Measurements from ENCODE around the gene LETM1. TPM values are rescaled to one million over a fixed set of nuclear protein-coding genes. Genes with fewer than 3 reads are reported as not detected.

The LETM1 gene
- total RNA-seq, 5 donors from 2014 or later (not counting 1 experiment from before 2014, with no cell fraction given) = 35.4 to 60.3 (median 53.5) TPM

GRCh38 chr4:1787411-1788077, 68.4 kb downstream of the LETM1 start:
- Histone ChIP-seq H3K27ac (ENCODE audit: low read length) (no peak overlapping the region), H3K27me3 (replicated peaks in 1 of 2; ENCODE audit: control insufficient read depth in 2 of 2, extremely low read depth in 1 of 2, insufficient read depth in 2 of 2, low read length in 1 of 2) (peaks cover 0 to 26% of the 10 kb centered on the region in 2 experiments), H3K4me1 (ENCODE audit: control insufficient read depth in 1 of 2, extremely low read depth in 1 of 2, insufficient read depth in 2 of 2, low read length in 2 of 2) (no peaks in the 10 kb centered on the region), H3K4me3 (ENCODE audit: control insufficient read depth in 1 of 2, extremely low read depth in 1 of 2, low read length in 1 of 2) (no peak overlapping the region), H3K9me3 (no peaks in the 10 kb centered on the region), H3K36me3 (ENCODE audit: control insufficient read depth in 2 of 2, extremely low read depth in 1 of 2, insufficient read depth in 1 of 2, low read length in 1 of 2) (no peaks in the 10 kb centered on the region)
- Mint-ChIP-seq H3K36me3 (no peaks in the 10 kb centered on the region), H3K9me3 (no peaks in the 10 kb centered on the region), H3K4me3 (no peak overlapping the region), H3K27ac (no peak overlapping the region), H3K4me1 (no peaks in the 10 kb centered on the region), H3K27me3 (peaks cover 0 to 11% of the 10 kb centered on the region in 2 donors)
- ChIA-PET CTCF (no interaction called here), POLR2A (no interaction called here)
- ATAC-seq (replicated peaks in 1 of 4) (no peak), DNase-seq (no peak)
- 74% methylated on average over 8 of the region's 25 CpGs for WGBS (ENCODE audit: insufficient coverage)

GRCh38 chr4:1786544-1787362, 69.2 kb downstream of the LETM1 start:
- peaks cover 0 to 20% of the 10 kb centered on the region in 2 experiments for H3K27me3 ChIP-seq (replicated peaks in 1 of 2; ENCODE audit: control insufficient read depth in 2 of 2, extremely low read depth in 1 of 2, insufficient read depth in 2 of 2, low read length in 1 of 2)
- ChIA-PET CTCF (no interaction called here), POLR2A (no interaction called here)
- WGBS (ENCODE audit: insufficient coverage) = 85% methylated on average over 27 of the region's 34 CpGs
- ATAC-seq (replicated peaks in 1 of 4) = no peak
- Mint-ChIP-seq H3K4me3 (no peak overlapping the region), H3K4me1 (no peaks in the 10 kb centered on the region), H3K36me3 (no peaks in the 10 kb centered on the region), H3K27me3 (peaks cover 0 to 10% of the 10 kb centered on the region in 2 donors), H3K27ac (no peak overlapping the region), H3K9me3 (no peaks in the 10 kb centered on the region)
- no peaks in the 10 kb centered on the region for H3K9me3 ChIP-seq
- no peak overlapping the region for H3K4me3 ChIP-seq (ENCODE audit: control insufficient read depth in 1 of 2, extremely low read depth in 1 of 2, low read length in 1 of 2)
- H3K27ac ChIP-seq (ENCODE audit: low read length) = no peak overlapping the region
- no peaks in the 10 kb centered on the region for H3K4me1 ChIP-seq (ENCODE audit: control insufficient read depth in 1 of 2, extremely low read depth in 1 of 2, insufficient read depth in 2 of 2, low read length in 2 of 2)
- no peak for DNase-seq
- no peaks in the 10 kb centered on the region for H3K36me3 ChIP-seq (ENCODE audit: control insufficient read depth in 2 of 2, extremely low read depth in 1 of 2, insufficient read depth in 1 of 2, low read length in 1 of 2)

GRCh38 chr4:1785592-1785991, 70.4 kb downstream of the LETM1 start:
- no peaks in the 10 kb centered on the region for H3K4me1 ChIP-seq (ENCODE audit: control insufficient read depth in 1 of 2, extremely low read depth in 1 of 2, insufficient read depth in 2 of 2, low read length in 2 of 2)
- Mint-ChIP-seq H3K27me3 (peaks cover 0 to 1% of the 10 kb centered on the region in 2 donors), H3K4me3 (no peak overlapping the region), H3K36me3 (no peaks in the 10 kb centered on the region), H3K9me3 (no peaks in the 10 kb centered on the region), H3K27ac (no peak overlapping the region), H3K4me1 (no peaks in the 10 kb centered on the region)
- no peak for ATAC-seq (replicated peaks in 1 of 4)
- DNase-seq = no peak
- H3K27me3 ChIP-seq (replicated peaks in 1 of 2; ENCODE audit: control insufficient read depth in 2 of 2, extremely low read depth in 1 of 2, insufficient read depth in 2 of 2, low read length in 1 of 2) = peaks cover 0 to 15% of the 10 kb centered on the region in 2 experiments
- no peak overlapping the region for H3K27ac ChIP-seq (ENCODE audit: low read length)
- no peaks in the 10 kb centered on the region for H3K36me3 ChIP-seq (ENCODE audit: control insufficient read depth in 2 of 2, extremely low read depth in 1 of 2, insufficient read depth in 1 of 2, low read length in 1 of 2)
- ChIA-PET CTCF (no interaction called here), POLR2A (no interaction called here)
- H3K9me3 ChIP-seq = no peaks in the 10 kb centered on the region
- 90% methylated on average over 10 of the region's 11 CpGs for WGBS (ENCODE audit: insufficient coverage)
- no peak overlapping the region for H3K4me3 ChIP-seq (ENCODE audit: control insufficient read depth in 1 of 2, extremely low read depth in 1 of 2, low read length in 1 of 2)

- Mint-ChIP-seq H3K36me3 (no peaks in the 10 kb centered on the region), H3K4me1 (no peaks in the 10 kb centered on the region), H3K27me3 (no peaks in the 10 kb centered on the region), H3K4me3 (no peak overlapping the region), H3K27ac (no peak overlapping the region), H3K9me3 (no peaks in the 10 kb centered on the region)
- Histone ChIP-seq H3K36me3 (ENCODE audit: control insufficient read depth in 2 of 2, extremely low read depth in 1 of 2, insufficient read depth in 1 of 2, low read length in 1 of 2) (no peaks in the 10 kb centered on the region), H3K9me3 (no peaks in the 10 kb centered on the region), H3K27ac (ENCODE audit: low read length) (no peak overlapping the region), H3K27me3 (replicated peaks in 1 of 2; ENCODE audit: control insufficient read depth in 2 of 2, extremely low read depth in 1 of 2, insufficient read depth in 2 of 2, low read length in 1 of 2) (peaks cover 0 to 11% of the 10 kb centered on the region in 2 experiments), H3K4me3 (ENCODE audit: control insufficient read depth in 1 of 2, extremely low read depth in 1 of 2, low read length in 1 of 2) (no peak overlapping the region), H3K4me1 (ENCODE audit: control insufficient read depth in 1 of 2, extremely low read depth in 1 of 2, insufficient read depth in 2 of 2, low read length in 2 of 2) (no peaks in the 10 kb centered on the region)
- no peak for ATAC-seq (replicated peaks in 1 of 4)
- CTCF ChIA-PET = no interaction called here
- POLR2A ChIA-PET = interaction anchor here in 1 of 2 donors (0.5 kb wide), 1 partner anchor 19 kb away, joined by 4 read pairs; no protein-coding TSS in a partner anchor
- no peak for DNase-seq
- WGBS (ENCODE audit: insufficient coverage) = 83% methylated on average over 17 of the region's 17 CpGs
Observed at GRCh38 chr4:1784789-1785591, 71.0 kb downstream of the LETM1 start.

DNA sequence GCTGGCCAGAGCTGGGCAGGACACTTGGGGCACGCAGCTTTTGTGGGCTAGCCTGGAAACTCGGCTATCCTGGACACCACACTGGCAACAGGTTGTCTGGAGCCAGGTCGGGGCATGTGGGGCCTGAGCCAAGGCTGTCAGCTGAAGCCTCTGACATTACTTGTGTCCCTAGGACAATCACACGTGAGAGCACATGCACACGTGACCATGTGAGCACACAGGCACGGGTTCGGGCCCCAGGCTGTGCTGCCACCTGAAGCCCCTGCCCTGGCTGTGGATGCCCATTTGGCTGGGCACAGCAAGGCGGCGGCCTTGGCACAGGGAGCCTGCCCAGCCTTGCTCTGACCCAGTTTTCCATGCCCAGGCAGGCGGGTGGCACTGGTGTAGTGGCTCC, 71.6 kb downstream of the LETM1 start:
- Mint-ChIP-seq H3K36me3 (no peaks in the 10 kb centered on the region), H3K27ac (no peak overlapping the region), H3K9me3 (no peaks in the 10 kb centered on the region), H3K4me1 (no peaks in the 10 kb centered on the region), H3K4me3 (no peak overlapping the region), H3K27me3 (no peaks in the 10 kb centered on the region)
- Histone ChIP-seq H3K27me3 (replicated peaks in 1 of 2; ENCODE audit: control insufficient read depth in 2 of 2, extremely low read depth in 1 of 2, insufficient read depth in 2 of 2, low read length in 1 of 2) (peaks cover 0 to 9% of the 10 kb centered on the region in 2 experiments), H3K4me3 (ENCODE audit: control insufficient read depth in 1 of 2, extremely low read depth in 1 of 2, low read length in 1 of 2) (no peak overlapping the region), H3K36me3 (ENCODE audit: control insufficient read depth in 2 of 2, extremely low read depth in 1 of 2, insufficient read depth in 1 of 2, low read length in 1 of 2) (no peaks in the 10 kb centered on the region), H3K27ac (ENCODE audit: low read length) (no peak overlapping the region), H3K4me1 (ENCODE audit: control insufficient read depth in 1 of 2, extremely low read depth in 1 of 2, insufficient read depth in 2 of 2, low read length in 2 of 2) (no peaks in the 10 kb centered on the region), H3K9me3 (no peaks in the 10 kb centered on the region)
- no peak for DNase-seq
- no peak for ATAC-seq (replicated peaks in 1 of 4)
- WGBS (ENCODE audit: insufficient coverage) = 72% methylated on average over 10 of the region's 10 CpGs
- ChIA-PET CTCF (no interaction called here), POLR2A (no interaction called here)

- Mint-ChIP-seq H3K4me3 (no peak overlapping the region), H3K4me1 (no peaks in the 10 kb centered on the region), H3K27ac (no peak overlapping the region), H3K27me3 (no peaks in the 10 kb centered on the region), H3K9me3 (no peaks in the 10 kb centered on the region), H3K36me3 (no peaks in the 10 kb centered on the region)
- 79% methylated on average over 9 of the region's 12 CpGs for WGBS (ENCODE audit: insufficient coverage)
- ChIA-PET POLR2A (no interaction called here), CTCF (no interaction called here)
- Histone ChIP-seq H3K4me1 (ENCODE audit: control insufficient read depth in 1 of 2, extremely low read depth in 1 of 2, insufficient read depth in 2 of 2, low read length in 2 of 2) (no peaks in the 10 kb centered on the region), H3K9me3 (no peaks in the 10 kb centered on the region), H3K36me3 (ENCODE audit: control insufficient read depth in 2 of 2, extremely low read depth in 1 of 2, insufficient read depth in 1 of 2, low read length in 1 of 2) (no peaks in the 10 kb centered on the region), H3K27ac (ENCODE audit: low read length) (no peak overlapping the region), H3K4me3 (ENCODE audit: control insufficient read depth in 1 of 2, extremely low read depth in 1 of 2, low read length in 1 of 2) (no peak overlapping the region), H3K27me3 (replicated peaks in 1 of 2; ENCODE audit: control insufficient read depth in 2 of 2, extremely low read depth in 1 of 2, insufficient read depth in 2 of 2, low read length in 1 of 2) (peaks cover 0 to 6% of the 10 kb centered on the region in 2 experiments)
- ATAC-seq (replicated peaks in 1 of 4) = no peak
- DNase-seq = no peak
Observed at GRCh38 chr4:1783970-1784369, 72.0 kb downstream of the LETM1 start.

Measured in T-cell (primary cell).